Renal cortical epithelial cell (primary cell): ENCODE data around the gene TBX15. TPM values are rescaled to one million over a fixed set of nuclear protein-coding genes. Genes with fewer than 3 reads are reported as not detected.

Experiments used
- DNase-seq: peaks from one replicate; pipeline ENCODE4 v3.0.0-alpha.2; 2011; ENCODE audit warnings: low read depth
- total RNA-seq: library from RNA; depleted of rRNA; stranded (reverse); fragments of >200 nt; gene quantifications from 2 replicates; pipeline ENCODE4 v1.2.3, GENCODE V29; 2014

TBX15 gene
- total RNA-seq, 1 donor from 2014 or later: 0.89 TPM

DNA sequence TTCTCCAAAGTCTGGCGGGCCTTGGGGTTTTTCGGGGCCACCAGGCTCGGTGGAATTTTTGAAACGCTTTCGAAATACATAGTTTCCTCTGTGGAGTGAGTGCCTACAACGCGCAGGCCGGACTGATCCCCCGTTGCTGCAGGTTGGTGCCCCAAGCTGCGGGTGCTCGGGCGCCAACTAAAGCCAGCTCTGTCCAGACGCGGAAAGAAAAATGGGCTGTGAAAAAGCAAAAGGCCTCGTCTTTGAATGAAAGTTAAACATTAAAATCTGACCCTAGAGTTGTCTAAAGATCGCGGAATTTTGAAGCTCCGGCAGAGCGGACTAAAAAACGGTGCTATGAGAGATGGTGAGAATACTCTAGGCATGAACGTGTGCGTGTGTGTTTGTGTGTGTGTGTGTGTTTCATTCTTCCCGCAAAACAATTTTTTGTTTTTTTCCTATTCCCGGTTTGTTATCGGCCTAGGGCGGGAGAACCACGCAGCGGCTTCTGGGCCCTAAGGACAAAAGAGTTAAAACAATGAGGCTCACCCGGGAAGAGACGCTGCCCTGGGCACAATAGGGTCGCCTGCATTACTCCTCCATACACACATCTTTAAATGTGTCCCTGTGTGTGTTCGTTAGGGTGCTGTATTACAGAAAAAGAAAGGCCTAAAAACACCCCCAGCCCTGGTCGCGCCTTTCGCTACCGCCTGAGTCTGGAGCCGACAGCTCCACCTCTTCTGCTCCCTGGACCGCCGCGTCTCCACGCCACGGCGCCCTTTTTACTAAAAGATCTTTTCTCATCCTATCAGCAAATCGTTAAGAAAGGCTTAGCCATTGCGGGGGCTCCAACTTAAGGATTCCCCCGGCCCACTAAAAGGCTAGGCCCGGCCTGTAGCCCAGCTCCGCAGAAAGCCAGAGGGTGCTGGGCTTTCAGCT is 3.2 kb downstream of the TBX15 start:
- no peak for DNase-seq

DNA sequence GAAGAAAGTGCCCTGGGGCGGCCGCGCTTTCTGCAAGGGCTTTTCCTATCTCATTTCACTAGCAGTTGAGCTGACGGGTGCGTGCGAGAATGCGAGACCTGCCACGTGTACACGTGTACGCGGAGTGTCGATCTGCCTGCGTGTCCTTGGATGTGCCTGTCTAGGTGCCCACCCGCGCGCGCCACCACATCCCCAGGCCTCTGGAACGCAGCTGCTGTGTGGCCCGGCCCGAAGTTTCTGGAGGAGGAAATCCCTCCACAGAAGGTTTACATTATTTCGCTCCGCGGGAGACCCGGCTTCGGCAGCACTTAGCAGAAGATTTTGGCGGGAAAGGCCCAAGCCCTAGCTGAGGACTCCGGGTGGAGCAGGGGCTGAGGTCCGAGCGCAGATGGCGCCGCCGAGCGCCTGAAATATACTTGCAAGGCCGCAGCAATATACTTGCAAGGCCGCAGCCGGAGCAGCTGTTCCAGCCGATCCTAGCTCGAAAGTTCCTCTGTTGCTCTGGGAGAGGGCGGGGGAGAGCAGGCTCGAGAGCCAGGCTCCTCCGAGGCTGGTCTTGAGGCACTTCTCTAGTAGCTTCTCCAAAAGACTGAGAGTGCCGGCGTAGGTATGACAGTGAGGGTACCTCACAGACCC is 3.9 kb downstream of the TBX15 start:
- no peak for DNase-seq

DNA sequence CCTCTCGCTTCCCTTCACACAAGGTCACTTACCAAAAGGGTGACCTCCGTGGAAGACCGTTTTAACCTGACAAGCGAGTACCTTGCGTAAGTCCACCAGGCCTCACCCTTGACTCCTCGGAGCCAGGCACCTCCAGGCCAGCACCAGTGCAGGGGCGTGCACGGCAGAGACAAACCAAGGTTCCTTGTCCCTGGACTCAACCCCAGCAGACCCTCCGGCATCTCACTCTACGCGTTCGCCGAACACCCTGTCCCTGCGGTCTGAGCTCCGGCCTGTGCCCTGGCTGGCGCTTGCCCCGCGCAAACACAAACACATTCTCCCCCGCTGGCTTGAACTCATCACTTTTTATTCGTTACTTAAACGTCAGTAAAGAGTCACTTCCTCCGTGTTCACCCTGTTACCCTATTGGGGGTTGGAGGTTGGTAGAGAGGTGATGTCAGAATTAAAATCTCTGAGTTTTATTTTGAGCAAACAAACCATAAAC is 4.5 kb downstream of the TBX15 start:
- DNase-seq: no peak

DNA sequence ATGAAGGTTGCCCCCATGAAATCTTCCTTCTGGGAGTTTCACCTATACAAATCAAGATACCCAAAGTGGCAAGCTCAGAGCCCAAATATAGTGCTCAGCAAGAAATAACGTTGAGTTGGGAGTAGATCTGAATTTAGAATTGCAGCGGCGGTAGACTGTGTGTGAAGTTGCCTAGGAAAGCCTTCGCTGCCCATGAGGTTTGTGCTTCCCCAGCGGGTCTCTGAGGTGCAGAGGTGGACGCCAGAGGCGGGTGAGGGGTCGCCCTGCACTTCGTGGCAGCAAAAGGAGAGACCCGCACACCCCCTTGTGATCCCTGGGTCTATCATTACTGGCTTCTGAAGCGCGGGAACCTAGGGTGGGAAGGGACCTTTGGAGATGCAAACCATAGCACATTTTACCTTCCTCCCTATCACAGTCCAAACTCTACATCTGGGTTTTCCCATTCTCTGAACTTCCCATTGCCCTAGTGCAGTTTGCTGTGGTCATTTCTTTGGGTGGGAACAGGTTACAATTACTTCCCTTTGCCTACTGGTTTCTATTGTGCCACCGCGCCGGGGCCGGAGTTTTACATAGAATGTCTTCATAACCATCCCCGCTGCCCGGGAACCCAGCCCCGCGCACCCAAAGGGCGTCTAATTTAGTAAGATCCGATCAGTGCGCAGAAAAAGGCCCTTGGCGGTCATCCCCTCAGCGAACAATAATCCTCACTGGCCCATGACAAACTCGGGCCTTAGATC is 5.2 kb downstream of the TBX15 start:
- no peak for DNase-seq

DNA sequence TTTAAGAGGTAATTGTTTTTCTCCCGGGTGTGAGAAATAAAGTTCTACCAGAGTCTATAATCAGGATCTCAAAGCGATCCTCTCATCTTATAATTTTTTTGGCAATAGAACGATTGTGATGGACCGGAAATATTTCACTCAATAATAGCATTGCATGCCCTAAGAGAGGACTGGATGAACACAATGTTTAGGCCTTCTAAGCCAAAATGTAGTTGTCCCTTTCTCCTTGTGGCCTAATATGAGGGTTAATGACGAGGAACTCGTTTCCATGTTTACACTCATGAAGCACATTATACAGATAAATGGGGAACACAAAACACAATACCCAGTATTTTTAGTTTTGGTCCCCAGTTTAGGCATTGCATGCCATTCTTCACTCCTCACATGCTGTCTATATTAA is 5.9 kb downstream of the TBX15 start:
- DNase-seq: no peak

DNA sequence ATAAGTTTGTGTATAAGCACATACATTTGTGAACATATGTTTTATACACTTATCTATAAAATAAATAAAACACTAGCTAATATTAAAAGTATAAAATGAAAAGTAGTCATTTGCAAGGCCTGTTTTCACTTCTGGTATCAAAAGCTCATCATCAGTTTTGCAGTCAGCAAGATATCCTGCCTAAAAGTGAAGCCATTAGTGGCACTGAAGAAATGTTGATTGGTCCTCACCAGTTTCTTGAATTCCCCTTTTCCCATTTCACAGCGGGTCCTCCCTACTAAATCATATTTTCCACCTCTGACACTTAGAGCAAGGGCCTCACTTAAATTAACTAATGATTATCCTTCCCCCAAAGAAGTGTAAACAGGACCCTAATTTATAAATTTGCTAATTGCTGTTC is 6.7 kb downstream of the TBX15 start:
- no peak for DNase-seq

DNA sequence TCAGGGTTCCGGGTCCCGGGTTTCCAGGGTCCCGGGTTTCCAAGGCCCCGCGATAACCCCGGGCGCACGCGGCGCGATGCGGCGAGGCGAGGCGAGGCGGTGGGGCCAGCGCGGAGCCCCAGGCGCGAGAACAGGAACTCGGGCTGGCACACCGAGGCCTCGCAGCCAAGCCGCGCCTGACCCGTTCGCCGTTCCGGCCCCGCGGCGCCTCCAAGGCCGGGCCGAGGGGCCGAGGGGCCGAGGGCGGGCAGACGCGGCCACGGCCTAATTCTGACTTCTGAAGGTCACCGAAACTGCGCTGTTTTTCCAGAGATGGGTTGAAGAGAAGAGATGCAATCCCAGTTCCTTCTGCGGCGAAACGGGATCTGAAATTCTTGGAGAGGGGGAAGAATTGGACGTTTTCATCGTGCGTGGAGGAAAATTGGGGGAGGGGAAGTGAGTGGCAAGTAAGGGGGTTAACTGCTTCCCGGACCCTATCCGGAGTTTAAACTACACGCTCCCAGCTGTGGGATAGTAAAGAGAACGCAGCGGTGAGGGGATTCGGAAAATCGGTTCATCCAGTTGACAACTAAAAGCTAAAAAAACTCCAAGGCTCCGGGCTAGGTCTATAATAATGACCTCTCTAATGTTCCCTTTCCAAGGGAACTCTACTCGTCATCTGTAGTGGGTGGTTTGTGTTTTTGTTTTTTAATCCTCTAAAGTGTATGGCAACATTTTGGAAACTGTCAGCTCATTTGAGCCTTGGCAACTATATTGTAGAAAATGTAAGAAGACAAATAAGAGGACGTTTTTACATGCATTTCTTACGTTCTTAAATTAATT is 8.2 kb downstream of the TBX15 start:
- DNase-seq: no peak

DNA sequence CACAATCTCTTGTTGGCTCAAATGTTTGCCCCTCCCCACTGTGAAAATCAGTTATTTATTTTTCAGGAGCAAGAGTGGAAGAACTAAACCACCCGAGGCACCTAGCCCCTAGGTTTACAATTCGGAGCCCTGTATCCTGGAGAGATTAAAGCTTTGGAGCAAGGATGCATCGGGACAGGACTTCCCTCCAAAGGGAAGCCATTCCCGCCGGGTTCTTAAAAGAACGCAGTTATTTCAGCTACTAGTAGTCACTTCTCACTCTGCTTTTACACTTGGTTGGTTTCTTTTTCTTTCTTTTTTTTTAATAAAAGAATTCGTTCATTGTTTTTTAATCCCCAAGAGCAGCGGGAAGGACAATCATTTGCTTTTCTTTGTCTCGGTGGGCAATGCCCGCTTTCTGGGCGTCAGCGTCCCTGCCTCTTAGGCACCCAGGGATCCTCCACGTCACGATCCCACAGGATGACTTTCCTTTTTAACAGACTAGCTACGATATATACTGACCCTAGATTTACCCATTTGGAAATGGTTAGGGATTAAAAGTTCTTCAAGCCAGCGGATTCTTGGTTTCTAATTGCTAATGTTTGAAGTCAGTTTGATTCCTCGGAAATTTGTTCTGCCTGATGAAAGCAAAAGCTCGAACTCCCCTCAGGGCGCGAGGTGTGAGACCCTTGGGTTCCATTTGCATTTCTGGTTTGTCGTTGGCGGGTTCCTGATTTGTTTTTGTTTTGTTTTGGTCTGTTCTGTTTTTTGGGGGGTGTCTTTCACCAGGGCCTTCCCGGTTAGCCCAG is 9.0 kb downstream of the TBX15 start:
- DNase-seq: no peak

DNA sequence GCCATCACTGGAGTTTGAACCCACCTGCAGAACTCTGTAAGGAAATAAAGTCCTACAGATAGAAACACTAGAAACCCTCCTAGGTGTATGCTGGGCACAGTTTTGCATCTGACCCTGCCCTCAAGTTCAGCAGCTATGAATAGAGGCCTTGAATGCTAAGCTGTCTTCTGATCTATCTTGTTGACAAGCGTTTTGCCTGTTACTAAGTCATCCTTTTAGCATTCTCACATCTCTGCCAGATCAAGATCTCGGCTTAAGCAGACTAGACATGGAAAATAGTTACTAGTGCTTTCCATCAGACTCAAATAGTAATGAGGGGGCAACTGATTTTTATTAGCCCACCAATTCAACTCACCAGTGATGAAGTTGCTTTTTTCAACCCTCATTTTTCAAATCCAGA is 10.5 kb downstream of the TBX15 start:
- no peak for DNase-seq

DNA sequence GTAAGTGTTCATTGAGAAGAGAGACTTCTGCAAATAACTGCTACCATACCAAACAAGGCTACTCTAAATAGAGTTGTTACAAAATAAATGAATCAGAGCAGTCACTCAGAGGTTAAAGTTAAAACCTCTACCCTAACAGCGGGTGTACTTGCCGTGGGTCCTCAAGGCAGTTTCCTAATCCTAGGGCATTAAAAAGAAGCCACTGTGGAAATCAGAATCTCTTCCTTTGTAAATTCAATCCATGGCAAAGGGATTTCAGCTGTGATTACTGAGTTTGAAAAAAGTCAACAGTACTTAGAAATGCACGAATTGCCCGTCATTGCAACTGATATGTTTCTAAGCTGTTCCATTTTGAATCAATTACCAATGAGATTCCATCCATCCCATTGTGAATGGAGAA is 13.5 kb downstream of the TBX15 start:
- no peak for DNase-seq

DNA sequence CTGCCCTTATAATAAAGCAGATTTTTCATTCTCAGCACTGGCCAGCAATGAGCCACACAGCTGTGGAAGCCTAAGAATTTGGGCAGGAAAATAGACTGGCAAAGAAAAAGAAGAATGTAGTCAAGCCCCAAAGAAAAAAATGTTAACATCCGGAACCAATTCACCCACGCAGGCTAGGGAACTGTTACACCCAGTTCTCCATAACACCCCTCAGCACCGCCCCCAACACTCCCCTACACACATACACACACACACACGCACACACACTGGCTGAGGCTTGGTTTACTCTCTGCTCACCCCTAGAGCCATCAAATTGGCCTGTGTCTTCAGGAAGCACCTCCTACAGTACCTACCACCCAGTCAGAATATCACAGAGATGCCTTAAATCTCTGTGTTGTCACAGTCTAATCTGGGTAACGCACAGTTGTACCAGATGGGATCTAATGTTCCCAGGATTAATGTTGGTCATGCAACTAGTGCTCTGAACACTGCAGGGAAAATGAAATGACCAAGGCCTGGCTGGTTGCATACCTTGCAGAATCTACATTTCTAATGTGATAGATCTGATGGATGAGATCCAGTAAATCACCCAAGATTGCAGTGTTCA is 14.5 kb downstream of the TBX15 start:
- DNase-seq: no peak

DNA sequence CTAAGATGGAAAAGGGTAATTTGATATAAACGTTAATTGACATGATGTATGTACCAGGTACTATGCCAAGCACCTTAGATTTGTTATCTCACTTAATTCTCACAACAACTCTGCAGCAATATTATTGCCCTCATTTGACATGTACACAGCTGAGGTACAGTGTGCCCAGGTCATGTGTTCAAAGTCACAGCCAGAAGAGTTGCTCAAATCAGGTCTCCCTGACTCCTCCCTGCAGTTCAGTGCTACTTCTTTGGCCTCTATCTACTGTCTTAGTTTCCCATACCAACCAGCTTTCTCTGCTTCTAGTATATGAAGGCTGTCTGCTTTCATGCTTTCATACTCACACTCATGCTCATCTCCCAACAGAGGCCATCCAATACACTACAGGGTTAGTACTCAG is 15.1 kb downstream of the TBX15 start:
- DNase-seq: no peak

DNA sequence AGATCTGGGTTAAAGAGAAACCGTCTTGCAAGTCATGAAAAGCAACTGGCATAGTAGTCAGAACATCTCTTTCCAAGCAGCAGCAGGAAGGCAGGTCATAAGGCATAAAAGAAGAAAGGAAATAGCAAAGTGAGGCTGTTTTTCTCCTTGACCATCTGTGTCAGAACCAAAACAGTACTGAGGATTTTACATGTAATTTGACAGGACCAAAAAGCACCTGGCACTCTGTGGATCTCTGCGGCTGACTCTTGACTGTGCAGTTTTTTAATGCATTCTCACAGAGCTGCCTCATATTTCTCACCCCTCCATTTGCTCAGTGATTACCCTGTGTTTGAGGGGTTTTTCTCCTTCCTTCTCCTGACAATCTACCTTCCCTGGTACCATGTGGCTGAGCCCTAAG is 17.7 kb downstream of the TBX15 start:
- DNase-seq: no peak

DNA sequence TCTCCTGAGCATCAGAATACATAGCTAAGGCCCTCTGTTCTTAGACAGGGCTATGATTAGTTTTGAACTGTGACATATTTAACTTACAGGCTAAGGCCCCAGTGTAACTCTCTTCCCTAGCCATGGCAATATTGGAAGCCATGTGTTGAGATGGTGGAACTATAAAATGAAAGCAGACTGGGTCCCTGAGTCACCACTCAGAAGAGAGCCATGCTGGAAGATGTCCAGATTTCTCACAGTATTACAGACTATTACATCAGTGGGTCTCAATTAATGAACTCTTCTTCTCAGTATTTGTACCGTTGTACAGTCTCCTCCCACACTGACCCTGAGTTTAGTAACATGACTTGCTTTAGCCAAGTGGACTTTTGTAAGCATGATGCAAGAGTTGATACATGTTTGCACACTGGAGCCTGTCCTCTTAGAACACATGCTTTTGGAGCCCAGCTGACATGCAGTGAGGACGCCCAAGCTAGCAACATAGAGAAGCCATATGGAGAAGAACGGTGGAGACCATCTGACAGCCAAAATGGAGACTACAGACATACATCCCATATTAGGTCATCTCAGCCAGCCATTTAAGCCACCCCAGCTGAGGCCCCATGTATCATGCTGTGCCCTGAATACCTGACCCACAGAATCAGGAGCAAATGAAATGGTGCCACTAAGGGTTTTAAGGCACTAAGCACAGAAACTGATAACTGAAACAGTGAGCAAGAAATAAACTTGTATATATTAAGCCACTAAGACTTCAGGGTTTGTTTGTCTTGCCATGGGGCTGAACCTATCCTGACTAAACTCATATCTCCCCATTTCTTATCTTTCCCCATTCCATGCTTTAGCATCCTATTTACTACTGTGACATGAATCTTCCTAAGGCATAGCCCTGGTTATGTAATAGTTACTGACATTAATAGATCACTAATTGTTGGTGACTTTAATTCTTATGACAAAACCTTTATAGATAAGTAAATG is 24.4 kb downstream of the TBX15 start:
- DNase-seq: peak; percentile 98

DNA sequence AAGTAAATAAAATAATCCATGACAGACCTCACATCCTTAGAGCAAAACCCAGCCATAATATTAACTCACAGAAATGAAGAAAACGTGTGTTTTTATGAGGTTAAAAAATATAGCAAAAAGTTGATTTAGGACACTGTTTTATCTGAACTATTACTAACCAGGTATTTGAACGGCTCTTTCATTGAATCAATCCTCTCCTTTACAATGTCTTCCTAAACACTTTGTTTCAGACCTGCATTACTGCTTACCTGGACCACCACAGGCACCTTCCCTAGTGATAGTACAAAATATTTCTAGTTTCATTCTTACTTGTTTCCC is 25.0 kb downstream of the TBX15 start:
- DNase-seq: no peak

DNA sequence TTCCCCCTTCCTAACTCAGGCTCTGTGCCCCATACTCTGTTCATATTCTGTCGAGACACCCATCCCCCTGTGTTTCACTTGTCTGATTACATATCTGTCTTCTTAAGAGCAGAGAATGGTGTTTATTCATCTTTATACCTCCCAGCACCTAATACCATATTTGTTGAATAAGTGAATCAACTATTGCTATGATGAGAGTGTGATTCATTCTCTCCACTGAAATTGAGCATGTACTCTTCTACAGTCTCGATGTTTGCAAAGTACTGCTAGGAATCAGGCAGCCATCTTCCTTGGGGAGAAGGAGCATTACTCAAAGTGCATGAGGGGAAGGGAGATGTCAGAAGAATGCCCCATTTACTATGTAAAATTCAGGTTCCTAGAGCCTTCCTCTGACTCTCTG is 27.0 kb downstream of the TBX15 start:
- DNase-seq: peak; percentile 14

DNA sequence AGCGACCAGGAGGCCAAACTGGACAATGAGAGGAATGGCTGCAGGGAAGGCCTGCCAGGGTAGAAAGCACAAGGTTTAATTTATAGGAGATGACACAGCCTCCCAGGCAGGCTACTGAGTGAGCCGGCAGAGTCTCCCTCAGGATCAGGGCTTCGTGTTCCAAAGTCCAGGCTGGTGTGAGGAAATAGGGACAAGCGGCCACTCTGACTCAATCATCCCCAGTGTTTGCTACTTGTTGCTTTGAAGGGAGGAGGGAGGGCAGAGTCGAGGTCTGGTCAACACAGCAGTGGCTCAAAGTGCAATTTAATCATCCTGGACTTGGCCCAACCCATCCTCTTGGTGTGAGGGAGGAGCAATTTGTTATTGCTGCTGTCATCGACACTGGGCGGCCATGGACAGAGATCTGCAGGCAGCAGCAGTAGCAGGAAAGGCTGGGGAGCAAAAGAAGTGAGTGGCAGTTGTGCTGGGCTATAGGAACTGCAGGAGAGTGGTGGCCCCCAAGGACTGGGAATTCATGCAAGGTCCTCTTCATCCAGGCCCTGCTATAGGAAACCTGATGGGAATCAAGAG is 27.5 kb downstream of the TBX15 start:
- peak; percentile 97 for DNase-seq

DNA sequence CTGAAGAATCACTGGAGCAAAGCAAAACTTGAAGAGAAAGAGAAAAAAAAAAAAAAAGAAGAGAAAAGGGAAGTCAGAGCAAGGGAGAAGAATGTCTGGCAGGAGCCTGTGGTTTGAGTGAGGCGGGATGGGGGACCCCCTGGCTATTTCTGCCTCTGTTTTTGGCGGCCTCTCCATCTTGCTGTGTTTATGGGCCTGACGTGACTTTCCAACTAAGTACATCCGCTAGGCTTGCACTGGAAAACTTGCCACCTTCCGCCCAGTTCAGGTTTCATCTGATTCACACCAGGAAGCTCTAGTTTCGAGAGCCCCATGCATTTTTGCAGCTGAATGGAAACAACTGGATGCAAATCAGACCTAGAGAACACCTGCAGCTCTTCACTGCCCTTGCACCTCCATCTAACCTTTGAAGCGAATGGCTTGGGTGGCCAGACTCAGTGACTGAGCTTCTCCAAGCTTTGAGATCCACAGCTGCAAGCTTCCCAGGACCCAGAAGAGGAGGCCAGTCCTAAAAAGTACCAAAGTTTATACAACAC is 28.0 kb downstream of the TBX15 start:
- DNase-seq: peak; percentile 84
